Measurements from ENCODE around the gene BMPR1A. TPM values are rescaled to one million over a fixed set of nuclear protein-coding genes. Genes with fewer than 3 reads are reported as not detected.
A peak's percentile ranks its signal among the peaks of the same experiment; 100 is the strongest.
"Not testable (repeated sequence)": the region's sequence is repeated elsewhere in the genome, so short reads cannot be mapped to it uniquely, and the experiment has no call there.

Gene BMPR1A
- total RNA-seq, 1 experiment from 2014 or later: 31.6 TPM

DNA sequence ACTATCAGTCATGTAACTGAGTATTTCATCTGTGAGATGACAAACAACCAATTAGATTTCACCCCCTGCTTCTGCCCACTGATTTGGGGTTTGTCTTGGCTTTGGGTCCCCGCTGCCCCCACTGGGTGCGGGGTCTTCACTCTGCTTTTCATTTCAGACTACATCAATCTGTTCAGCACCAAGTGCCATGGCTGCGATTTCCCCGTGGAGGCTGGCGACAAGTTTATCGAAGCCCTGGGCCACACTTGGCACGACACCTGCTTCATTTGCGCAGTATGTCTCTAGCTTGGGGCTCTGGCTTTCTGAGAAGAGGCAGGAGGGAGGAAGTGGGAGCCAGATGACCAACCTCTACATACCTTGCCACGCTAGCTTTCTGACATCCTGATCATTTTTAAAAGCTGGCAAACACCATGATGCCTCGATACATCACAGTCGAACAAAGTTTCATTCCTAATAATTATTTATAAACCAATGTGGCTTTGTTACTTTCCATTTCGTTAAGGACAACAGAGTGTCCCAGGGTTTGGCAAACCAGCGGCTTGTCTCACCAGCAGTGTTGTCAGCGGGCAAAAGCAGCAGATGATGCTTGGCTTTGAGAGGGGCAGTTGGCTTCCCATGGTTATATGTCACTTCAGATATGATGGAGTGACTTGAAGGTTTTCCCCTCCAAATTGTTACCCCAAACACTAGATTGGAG lies 30.3 kb upstream of the BMPR1A start:
- in situ Hi-C loops (cut with HindIII; ENCODE audit: low pct_unique_long_range_greater_than_20kb, low sequenced_read_pairs): no loop called here
- DNase-seq (ENCODE audit: low read depth, low spot score): no peak

DNA sequence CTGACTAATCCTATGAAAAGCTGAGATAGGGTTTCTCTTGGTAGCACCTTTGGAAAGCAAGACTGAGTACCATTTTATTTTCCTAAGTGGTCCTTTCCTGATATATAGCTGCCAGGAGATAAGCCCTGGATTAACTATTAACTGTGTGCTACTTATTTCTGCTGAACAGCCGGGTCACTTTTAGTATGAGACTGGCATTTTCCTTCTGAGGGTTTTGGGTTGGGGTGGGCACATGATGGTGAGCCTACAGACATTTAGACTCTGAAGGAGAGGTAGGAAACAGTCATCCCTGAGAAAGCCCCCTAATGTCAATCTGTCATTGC lies 29.8 kb upstream of the BMPR1A start:
- no peak for DNase-seq (ENCODE audit: low read depth, low spot score)
- in situ Hi-C loops (cut with HindIII; ENCODE audit: low pct_unique_long_range_greater_than_20kb, low sequenced_read_pairs): no loop called here

GRCh38 chr10:86727470-86727869 lies 28.9 kb upstream of the BMPR1A start:
- no peak for DNase-seq (ENCODE audit: low read depth, low spot score)
- in situ Hi-C loops (cut with HindIII; ENCODE audit: low pct_unique_long_range_greater_than_20kb, low sequenced_read_pairs): no loop called here

GRCh38 chr10:86728056-86728455 lies 28.4 kb upstream of the BMPR1A start:
- no peak for DNase-seq (ENCODE audit: low read depth, low spot score)
- in situ Hi-C loops (cut with HindIII; ENCODE audit: low pct_unique_long_range_greater_than_20kb, low sequenced_read_pairs): no loop called here

- in situ Hi-C loops (cut with HindIII; ENCODE audit: low pct_unique_long_range_greater_than_20kb, low sequenced_read_pairs): no loop called here
- DNase-seq (ENCODE audit: low read depth, low spot score): no peak
Observed at GRCh38 chr10:86729677-86730076, 26.7 kb upstream of the BMPR1A start.

DNA sequence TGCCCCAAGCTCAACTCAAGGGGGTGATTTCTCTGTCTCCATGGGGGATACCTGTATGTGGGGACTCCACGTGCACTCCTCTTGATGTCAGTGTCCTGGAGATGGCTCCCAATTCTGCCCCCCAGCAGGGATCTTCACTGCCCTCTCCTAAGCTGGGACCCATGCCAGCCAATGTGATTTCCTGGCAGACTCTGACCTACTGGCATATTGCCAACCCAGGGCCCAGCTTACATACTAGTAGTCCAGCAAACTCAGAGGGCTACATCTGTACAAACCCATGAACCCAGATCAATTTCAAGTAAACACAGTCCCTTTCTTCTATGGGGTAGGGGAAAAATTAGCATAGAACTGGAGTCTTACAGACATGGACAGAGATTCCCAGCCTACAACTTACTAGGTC lies 26.2 kb upstream of the BMPR1A start:
- in situ Hi-C loops (cut with HindIII; ENCODE audit: low pct_unique_long_range_greater_than_20kb, low sequenced_read_pairs): no loop called here

DNA sequence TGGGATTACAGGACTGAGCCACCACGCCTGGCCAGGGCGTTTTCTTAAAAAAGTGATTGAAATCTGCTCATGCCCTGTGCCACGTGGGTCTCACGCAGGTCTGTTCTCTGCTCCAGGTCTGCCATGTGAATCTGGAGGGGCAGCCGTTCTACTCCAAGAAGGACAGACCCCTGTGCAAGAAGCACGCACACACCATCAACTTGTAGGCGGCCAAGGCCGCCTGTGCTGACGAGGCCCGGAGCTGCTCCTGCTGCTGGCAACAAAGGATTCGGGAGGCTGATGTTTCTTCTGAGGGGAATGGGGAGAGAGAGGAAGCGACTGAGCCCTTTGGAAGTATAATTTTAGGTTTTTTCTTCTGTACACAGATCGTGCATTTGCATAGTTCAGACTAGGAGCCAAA lies 23.6 kb upstream of the BMPR1A start:
- no peak for DNase-seq (ENCODE audit: low read depth, low spot score)
- in situ Hi-C loops (cut with HindIII; ENCODE audit: low pct_unique_long_range_greater_than_20kb, low sequenced_read_pairs): no loop called here

More for the DNA sequence above, 26.2 kb upstream of the BMPR1A start:
- DNase-seq (ENCODE audit: low read depth, low spot score): peak; percentile 20

DNA sequence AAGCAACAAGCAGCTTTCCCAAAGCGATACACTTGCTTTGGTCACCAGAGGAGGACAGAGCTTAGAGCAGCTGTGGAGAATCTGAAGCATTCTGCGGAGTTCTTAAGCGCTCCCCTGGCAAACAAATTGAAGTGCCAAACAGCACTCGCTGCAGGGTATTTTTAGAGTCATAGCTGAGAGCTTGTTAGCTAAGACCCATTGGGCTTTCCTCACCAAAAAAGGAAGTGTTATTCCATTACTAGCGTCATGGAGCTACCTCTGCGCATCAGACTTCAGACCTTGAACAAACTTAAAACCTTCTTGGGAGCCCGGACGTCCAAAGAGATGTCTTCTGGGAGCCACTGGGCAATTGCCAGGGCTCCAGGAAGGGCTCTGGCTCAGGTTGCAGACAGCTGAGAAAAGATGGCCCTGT lies 23.2 kb upstream of the BMPR1A start:
- DNase-seq (ENCODE audit: low read depth, low spot score): no peak
- in situ Hi-C loops (cut with HindIII; ENCODE audit: low pct_unique_long_range_greater_than_20kb, low sequenced_read_pairs): no loop called here

- in situ Hi-C loops (cut with HindIII; ENCODE audit: low pct_unique_long_range_greater_than_20kb, low sequenced_read_pairs): no loop called here
- no peak for DNase-seq (ENCODE audit: low read depth, low spot score)
Observed at GRCh38 chr10:86734207-86734988, 22.0 kb upstream of the BMPR1A start.

DNA sequence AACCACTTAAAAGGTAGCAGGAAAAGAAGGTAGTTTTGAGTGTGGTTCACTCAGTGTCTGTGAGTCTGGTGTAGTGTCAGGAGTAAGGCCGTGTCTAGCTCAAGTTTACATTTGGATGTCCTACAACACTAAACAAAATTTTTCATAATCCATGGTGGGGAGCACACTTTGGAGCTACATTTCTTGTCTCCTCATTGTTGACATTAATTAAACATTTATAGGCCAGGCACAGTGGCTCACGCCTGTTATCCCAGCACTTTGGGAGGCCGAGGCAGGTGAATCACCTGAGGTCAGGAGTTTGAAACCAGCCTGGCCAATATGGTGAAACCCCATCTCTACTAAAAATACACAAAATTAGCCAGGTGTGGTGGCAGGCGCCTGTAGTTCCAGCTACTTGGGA lies 21.1 kb upstream of the BMPR1A start:
- DNase-seq (ENCODE audit: low read depth, low spot score); in situ Hi-C loops (cut with HindIII; ENCODE audit: low pct_unique_long_range_greater_than_20kb, low sequenced_read_pairs): not testable (repeated sequence)

GRCh38 chr10:86742230-86742629 lies 14.2 kb upstream of the BMPR1A start:
- in situ Hi-C loops (cut with HindIII; ENCODE audit: low pct_unique_long_range_greater_than_20kb, low sequenced_read_pairs): no loop called here
- no peak for DNase-seq (ENCODE audit: low read depth, low spot score)

- no peak for DNase-seq (ENCODE audit: low read depth, low spot score)
- in situ Hi-C loops (cut with HindIII; ENCODE audit: low pct_unique_long_range_greater_than_20kb, low sequenced_read_pairs): no loop called here
Observed at GRCh38 chr10:86744067-86744725, 12.2 kb upstream of the BMPR1A start.

GRCh38 chr10:86747796-86748581 lies 8.4 kb upstream of the BMPR1A start:
- in situ Hi-C loops (cut with HindIII; ENCODE audit: low pct_unique_long_range_greater_than_20kb, low sequenced_read_pairs): no loop called here

DNA sequence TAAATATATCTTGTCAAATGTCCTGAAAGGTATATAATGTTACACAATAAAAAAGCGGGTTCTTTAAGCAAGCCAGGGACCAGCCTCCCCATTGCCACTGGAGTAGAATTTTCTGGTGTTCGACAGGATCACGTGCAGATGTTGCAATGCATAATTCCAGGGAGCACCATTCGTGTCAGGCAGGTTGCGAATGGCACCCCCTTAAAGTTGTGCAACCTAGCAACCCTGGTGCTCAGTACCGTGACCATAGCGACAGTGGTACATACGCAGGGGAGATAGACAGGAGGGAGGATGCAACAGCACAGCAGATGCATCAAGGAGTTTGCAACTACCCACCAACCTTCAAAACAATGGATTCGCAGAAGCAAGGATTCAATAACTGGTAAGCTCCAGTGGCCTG lies 6.6 kb upstream of the BMPR1A start:
- in situ Hi-C loops (cut with HindIII; ENCODE audit: low pct_unique_long_range_greater_than_20kb, low sequenced_read_pairs): no loop called here
- DNase-seq (ENCODE audit: low read depth, low spot score): no peak

More at GRCh38 chr10:86747796-86748581, 8.4 kb upstream of the BMPR1A start:
- DNase-seq (ENCODE audit: low read depth, low spot score): no peak

DNA sequence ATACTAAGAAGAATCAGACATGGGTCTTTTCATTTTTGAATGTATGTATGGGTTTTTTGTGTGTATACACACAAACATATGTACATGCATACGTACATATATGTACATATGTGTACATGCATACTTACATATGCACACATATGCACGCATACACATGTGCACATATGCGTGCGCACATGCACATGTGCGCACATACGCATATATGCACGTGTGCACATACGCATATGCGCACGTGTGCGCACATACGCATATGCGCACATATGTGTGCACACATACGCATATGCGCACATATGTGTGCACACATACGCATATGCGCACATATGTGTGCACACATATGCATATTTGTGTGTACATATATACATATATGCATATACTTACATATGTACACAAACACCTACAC lies 4.9 kb upstream of the BMPR1A start:
- no peak for DNase-seq (ENCODE audit: low read depth, low spot score)
- in situ Hi-C loops (cut with HindIII; ENCODE audit: low pct_unique_long_range_greater_than_20kb, low sequenced_read_pairs): no loop called here

DNA sequence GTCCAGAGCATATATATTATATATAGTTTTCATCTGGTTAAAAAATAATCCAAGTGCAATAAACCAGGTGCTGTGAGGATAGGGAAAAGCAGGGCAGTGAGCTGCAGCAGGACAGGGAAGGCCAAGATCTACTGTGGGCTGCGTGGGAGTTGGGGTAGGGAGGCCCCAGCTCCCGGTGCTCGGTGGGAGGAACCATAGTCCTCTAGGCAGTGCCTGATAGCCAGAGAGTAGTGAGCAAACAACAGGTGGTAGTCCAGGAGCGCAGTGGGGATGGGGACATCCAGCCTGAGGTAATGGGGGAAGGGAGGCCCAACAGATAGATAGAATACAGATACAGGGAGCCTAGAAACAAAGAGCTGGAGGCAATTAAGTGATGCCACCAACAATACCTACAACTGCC lies 4.1 kb upstream of the BMPR1A start:
- DNase-seq (ENCODE audit: low read depth, low spot score): no peak
- in situ Hi-C loops (cut with HindIII; ENCODE audit: low pct_unique_long_range_greater_than_20kb, low sequenced_read_pairs): no loop called here

DNA sequence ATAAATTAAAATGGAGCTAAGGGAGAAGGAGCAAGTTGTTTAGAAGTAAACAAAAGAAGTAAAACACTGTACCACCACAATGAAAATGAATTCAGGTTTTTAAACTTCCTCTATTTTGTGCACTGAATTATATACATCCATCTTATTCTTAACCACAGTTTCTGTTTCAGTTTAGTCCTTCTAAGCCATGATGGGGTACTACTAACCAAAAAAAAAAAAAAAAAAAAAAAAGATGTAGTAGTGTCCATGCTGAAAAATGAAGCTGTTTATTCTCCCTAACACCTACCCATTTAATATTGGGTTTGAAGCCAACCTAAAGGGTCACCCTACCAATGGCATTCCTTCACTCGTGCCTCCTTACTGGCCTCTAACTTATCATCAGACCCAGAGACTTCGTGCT lies 3.4 kb upstream of the BMPR1A start:
- in situ Hi-C loops (cut with HindIII; ENCODE audit: low pct_unique_long_range_greater_than_20kb, low sequenced_read_pairs): no loop called here

More for the DNA sequence above, 3.4 kb upstream of the BMPR1A start:
- DNase-seq (ENCODE audit: low read depth, low spot score): no peak
